Amygdala (tissue), 56 donors: Measurements from ENCODE around the gene DDX39B.
"Not testable (repeated sequence)": the region's sequence is repeated elsewhere in the genome, so short reads cannot be mapped to it uniquely, and the experiment has no call there.

Experiments
- DNase-seq, 56 donors: peaks; one replicate each; lab custom pipeline; 2025; lab: John Stamatoyannopoulos, UW

DDX39B gene

GRCh38 chr6:31541658-31542521, at the start of gene DDX39B:
DDX39B (minus strand) TSS chr6:31542003; CDS start chr6:31540532, 1,471 bp downstream.
- peak; percentile 67 to 97 (median 92) for DNase-seq

GRCh38 chr6:31590691-31591090, 48.9 kb upstream of the DDX39B start:
- not testable (repeated sequence) for DNase-seq

GRCh38 chr6:31588871-31589650, 47.3 kb upstream of the DDX39B start:
- DNase-seq = no peak

GRCh38 chr6:31587791-31588777, 46.3 kb upstream of the DDX39B start:
- no peak for DNase-seq

GRCh38 chr6:31586599-31587281, 44.9 kb upstream of the DDX39B start:
- DNase-seq = peak in 14 of 56 donors; percentile 3 to 45 (median 26)

- DNase-seq = peak in 5 of 56 donors; percentile 2 to 20 (median 14)
Measured at GRCh38 chr6:31586008-31586407, 44.2 kb upstream of the DDX39B start, which contains the start of gene LST1. LST1 (plus strand) TSS chr6:31586277; CDS start chr6:31587300, 1,023 bp downstream.

- no peak for DNase-seq
Measured at GRCh38 chr6:31585491-31585890, 43.7 kb upstream of the DDX39B start.

- DNase-seq = peak in 1 of 56 donors; percentile 4
Measured at GRCh38 chr6:31582230-31582643, 40.4 kb upstream of the DDX39B start, which contains the start of gene LTB. LTB (minus strand) TSS chr6:31582424; CDS start chr6:31582417, 7 bp downstream.

GRCh38 chr6:31581434-31582229, 39.8 kb upstream of the DDX39B start:
- peak in 6 of 56 donors; percentile 16 to 32 (median 25) for DNase-seq

- peak in 55 of 56 donors; percentile 18 to 91 (median 64) for DNase-seq
Measured at GRCh38 chr6:31580807-31581433, 39.1 kb upstream of the DDX39B start.

- no peak for DNase-seq
Measured at GRCh38 chr6:31580438-31580740, 38.6 kb upstream of the DDX39B start.

- no peak for DNase-seq
Measured at GRCh38 chr6:31579546-31580437, 38.0 kb upstream of the DDX39B start.

- no peak for DNase-seq
Measured at GRCh38 chr6:31579119-31579505, 37.3 kb upstream of the DDX39B start.

- DNase-seq = no peak
Measured at GRCh38 chr6:31578184-31579118, 36.6 kb upstream of the DDX39B start.

GRCh38 chr6:31577579-31577966, 35.8 kb upstream of the DDX39B start:
- DNase-seq = no peak
